ENCODE measurements around the gene BCL2. TPM values are rescaled to one million over a fixed set of nuclear protein-coding genes. Genes with fewer than 3 reads are reported as not detected.

Gene BCL2
- total and polyA plus RNA-seq, 8 donors: 6.3 to 11.3 (median 10.8) TPM

- intact Hi-C loops (cut with DNase I): no loop called here
- Histone ChIP-seq H3K4me1 (peaks cover 0 to 23% of the 10 kb centered on the region in 2 donors), H3K27me3 (no peaks in the 10 kb centered on the region), H3K4me3 (no peak overlapping the region), H3K36me3 (no peaks in the 10 kb centered on the region), H3K27ac (no peak overlapping the region), H3K9me3 (no peaks in the 10 kb centered on the region)
- TF ChIP-seq CTCF (IDR thresholded peaks at IDR 0.05): no peak
- DNase-seq (no peak), ATAC-seq (no peak)
Observed at GRCh38 chr18:63258749-63259566, 60.6 kb downstream of the BCL2 start.

GRCh38 chr18:63257453-63257852 lies 62.1 kb downstream of the BCL2 start:
- intact Hi-C loops (cut with DNase I): no loop called here
- Histone ChIP-seq H3K4me1 (peaks cover 0 to 28% of the 10 kb centered on the region in 2 donors), H3K9me3 (no peaks in the 10 kb centered on the region), H3K4me3 (no peak overlapping the region), H3K27me3 (no peaks in the 10 kb centered on the region), H3K36me3 (no peaks in the 10 kb centered on the region), H3K27ac (no peak overlapping the region)
- TF ChIP-seq CTCF (IDR thresholded peaks at IDR 0.05): no peak
- DNase-seq (no peak), ATAC-seq (no peak)

- peaks cover 0 to 32% of the 10 kb centered on the region in 2 donors for H3K4me1 ChIP-seq
- no peaks in the 10 kb centered on the region for H3K9me3 ChIP-seq
- H3K36me3 ChIP-seq: no peaks in the 10 kb centered on the region
- intact Hi-C loops (cut with DNase I): no loop called here
- H3K27me3 ChIP-seq: no peaks in the 10 kb centered on the region
- no peak overlapping the region for H3K27ac ChIP-seq
- DNase-seq (no peak), ATAC-seq (no peak)
- TF ChIP-seq CTCF (IDR thresholded peaks at IDR 0.05): no peak
- H3K4me3 ChIP-seq: no peak overlapping the region
Observed at GRCh38 chr18:63255435-63255834, 64.1 kb downstream of the BCL2 start.

- no peaks in the 10 kb centered on the region for H3K36me3 ChIP-seq
- H3K27ac ChIP-seq: no peak overlapping the region
- no peak overlapping the region for H3K4me3 ChIP-seq
- peaks cover 0 to 38% of the 10 kb centered on the region in 2 donors for H3K4me1 ChIP-seq
- no peaks in the 10 kb centered on the region for H3K27me3 ChIP-seq
- DNase-seq: no peak
- ATAC-seq: no peak
- no peaks in the 10 kb centered on the region for H3K9me3 ChIP-seq
- TF ChIP-seq CTCF (IDR thresholded peaks at IDR 0.05): no peak
- intact Hi-C loops (cut with DNase I): no loop called here
Observed at GRCh38 chr18:63254716-63255399, 64.7 kb downstream of the BCL2 start.

All from left lung (tissue), 10 donors.